Activated naive CD4-positive, alpha-beta T cell treated with anti-CD3 and anti-CD28 coated beads, Interleukin-2, amount 10 ng/mL, durations not matched to agents 5 hours and 36 hours (primary cell): ENCODE measurements around the gene SSMEM1. TPM values are rescaled to one million over a fixed set of nuclear protein-coding genes. Genes with fewer than 3 reads are reported as not detected.

Experiments used
- total RNA-seq, 2 experiments: library from RNA; stranded (reverse); gene quantifications; one replicate each; pipeline ENCODE4 v1.2.3, GENCODE V29; 2021

SSMEM1 gene, protein sequence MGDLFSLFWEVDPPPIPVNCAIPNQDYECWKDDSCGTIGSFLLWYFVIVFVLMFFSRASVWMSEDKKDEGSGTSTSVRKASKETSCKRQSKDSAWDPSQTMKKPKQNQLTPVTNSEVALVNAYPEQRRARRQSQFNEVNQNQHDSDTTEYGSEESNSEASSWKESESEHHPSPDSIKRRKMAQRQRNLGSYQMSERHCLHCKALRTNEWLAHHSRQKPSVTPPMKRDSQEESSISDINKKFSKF
- not detected for total RNA-seq

DNA sequence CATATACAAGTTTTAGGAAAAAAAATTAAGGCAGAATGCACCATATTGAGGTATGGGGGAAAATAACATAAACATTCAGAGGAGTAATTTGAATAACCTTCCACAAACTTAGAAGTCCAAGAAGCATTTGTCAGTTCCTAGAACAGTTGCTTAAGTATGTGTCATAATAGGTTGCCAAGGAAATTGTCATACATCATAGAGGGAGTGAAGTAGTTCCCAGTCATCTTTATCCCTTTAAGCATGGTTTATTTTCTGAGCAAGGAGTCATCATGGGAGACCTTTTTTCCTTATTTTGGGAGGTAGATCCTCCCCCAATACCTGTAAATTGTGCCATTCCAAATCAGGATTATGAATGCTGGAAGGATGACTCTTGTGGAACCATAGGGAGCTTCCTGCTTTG lies at the start of gene SSMEM1:
Gene SSMEM1 (plus strand): TSS at position 219 of the 400 bp plus-strand sequence. CDS start 51 bp downstream, at position 270.

GRCh38 chr7:130205084-130205947 lies 2.3 kb upstream of the SSMEM1 start, which contains the start of gene TMEM209:
Gene TMEM209 (minus strand): TSS chr7:130205406. CDS start chr7:130205375, 31 bp downstream.

Other genes with a start within 250 kb of the SSMEM1 start
- gene ZC3HC1, start 156.5 kb upstream of the SSMEM1 start, total RNA-seq: 10 to 100 TPM; 14.3 to 15.7 TPM
- gene KLHDC10, start 137.3 kb upstream of the SSMEM1 start, total RNA-seq: 10 to 100 TPM; 15.0 to 16.5 TPM
- 10 to 100 TPM; 31.7 to 35.9 TPM for gene TMEM209, start 2.5 kb upstream of the SSMEM1 start, total RNA-seq
- gene CPA2, start 59.0 kb downstream of the SSMEM1 start, total RNA-seq: not detected
- not detected for gene CPA4, start 85.3 kb downstream of the SSMEM1 start, total RNA-seq
- gene CPA5, start 137.0 kb downstream of the SSMEM1 start, total RNA-seq: not detected
- gene CPA1, start 172.6 kb downstream of the SSMEM1 start, total RNA-seq: not detected
- 10 to 100 TPM; 13.3 to 16.4 TPM for gene CEP41, start 233.2 kb downstream of the SSMEM1 start, total RNA-seq